ENCODE results near the gene PSMB5. TPM values are rescaled to one million over a fixed set of nuclear protein-coding genes. Genes with fewer than 3 reads are reported as not detected.

PSMB5 gene
- polyA plus RNA-seq, 1 donor from 2014 or later, result 147 TPM

- H3K79me2 ChIP-seq (replicated peaks; ENCODE audit: insufficient read depth, low read length), result peaks cover 6% of the 10 kb centered on the region
- no peak overlapping the region for H3K4me3 ChIP-seq (ENCODE audit: low read length)
- H3F3A ChIP-seq (ENCODE audit: insufficient read depth, low read length, poor library complexity, severe bottlenecking), result no peaks in the 10 kb centered on the region
- no peak overlapping the region for H3K4me2 ChIP-seq (ENCODE audit: low read length)
- no peaks in the 10 kb centered on the region for H3K36me3 ChIP-seq (ENCODE audit: insufficient read depth, low read length)
- no peaks in the 10 kb centered on the region for H3K9me2 ChIP-seq (ENCODE audit: insufficient read depth, low read length)
- H3K27me3 ChIP-seq (ENCODE audit: insufficient read depth, low read depth, low read length), result no peaks in the 10 kb centered on the region
- H2AFZ ChIP-seq (ENCODE audit: low read depth, low read length), result no peak overlapping the region
- TF ChIP-seq EZH2 (IDR thresholded peaks at IDR 0.05; ENCODE audit: borderline replicate concordance, insufficient read depth, low read length, poor library complexity, severe bottlenecking) (no peak), CTCF (IDR thresholded peaks at IDR 0.05; ENCODE audit: poor library complexity, severe bottlenecking) (no peak), TAF1 (IDR thresholded peaks at IDR 0.05; ENCODE audit: low read depth) (no peak), REST (IDR thresholded peaks at IDR 0.05; ENCODE audit: borderline replicate concordance) (no peak), RAD21 (conservative IDR thresholded peaks at IDR 0.05) (no peak), EP300 (conservative IDR thresholded peaks at IDR 0.05; ENCODE audit: poor library complexity, severe bottlenecking) (no peak), MXI1 (conservative IDR thresholded peaks at IDR 0.05; ENCODE audit: poor library complexity, severe bottlenecking) (no peak), SMC3 (conservative IDR thresholded peaks at IDR 0.05; ENCODE audit: poor library complexity) (no peak), POLR2AphosphoS5 (IDR thresholded peaks at IDR 0.05) (no peak)
- no peak overlapping the region for H3K27ac ChIP-seq (ENCODE audit: low read length)
- H3K9me3 ChIP-seq (ENCODE audit: low read length), result no peaks in the 10 kb centered on the region
- no peak overlapping the region for H3K9ac ChIP-seq (ENCODE audit: low read length)
- no peaks in the 10 kb centered on the region for H4K20me1 ChIP-seq (ENCODE audit: insufficient read depth)
Measured at GRCh38 chr14:23051141-23052057, 16.7 kb upstream of the PSMB5 start.

- Histone ChIP-seq H4K20me1 (ENCODE audit: insufficient read depth) (no peaks in the 10 kb centered on the region), H3K4me2 (ENCODE audit: low read length) (no peak overlapping the region), H3K9me3 (ENCODE audit: low read length) (no peaks in the 10 kb centered on the region), H3F3A (ENCODE audit: insufficient read depth, low read length, poor library complexity, severe bottlenecking) (no peaks in the 10 kb centered on the region), H3K36me3 (ENCODE audit: insufficient read depth, low read length) (no peaks in the 10 kb centered on the region), H3K9ac (ENCODE audit: low read length) (no peak overlapping the region), H2AFZ (ENCODE audit: low read depth, low read length) (no peak overlapping the region), H3K79me2 (replicated peaks; ENCODE audit: insufficient read depth, low read length) (no peaks in the 10 kb centered on the region), H3K27me3 (ENCODE audit: insufficient read depth, low read depth, low read length) (no peaks in the 10 kb centered on the region), H3K27ac (ENCODE audit: low read length) (no peak overlapping the region), H3K4me3 (ENCODE audit: low read length) (no peak overlapping the region), H3K9me2 (ENCODE audit: insufficient read depth, low read length) (no peaks in the 10 kb centered on the region)
- TF ChIP-seq POLR2AphosphoS5 (IDR thresholded peaks at IDR 0.05), result no peak
Measured at GRCh38 chr14:23049011-23049410, 14.3 kb upstream of the PSMB5 start.
